Spinal cord (tissue), 10 donors: ENCODE data around the gene KDM3A. TPM values are rescaled to one million over a fixed set of nuclear protein-coding genes. Genes with fewer than 3 reads are reported as not detected.

ENCODE experiments used
- DNase-seq, 6 donors: peaks; one replicate each; pipeline versions ENCODE4 v3.0.0 to v3.0.0-alpha.2; 2013 to 2015; ENCODE audit warnings: low spot score in 6 of 6, low read depth in 4 of 6
- H3K27ac ChIP-seq: one replicate; pipeline ENCODE4 v1.5.1; 2013; ENCODE audit warnings: low read depth, low read length, control low read depth
- H3K27me3 ChIP-seq: one replicate; pipeline ENCODE4 v1.6.1; 2013; ENCODE audit warnings: low read length; ENCODE audit not compliant: control insufficient read depth, insufficient read depth
- H3K36me3 ChIP-seq: one replicate; pipeline ENCODE4 v1.6.1; 2013; ENCODE audit warnings: low read length; ENCODE audit not compliant: control insufficient read depth, insufficient read depth
- H3K4me1 ChIP-seq: one replicate; pipeline ENCODE4 v1.6.1; 2013; ENCODE audit warnings: low read length; ENCODE audit not compliant: control insufficient read depth, insufficient read depth
- H3K4me3 ChIP-seq: one replicate; pipeline ENCODE4 v1.5.1; 2013; ENCODE audit warnings: low read depth, low read length, control low read depth
- H3K9me3 ChIP-seq: one replicate; pipeline ENCODE4 v1.6.1; 2013; ENCODE audit warnings: low read length; ENCODE audit not compliant: control insufficient read depth, insufficient read depth
- WGBS: methylation state at CpG from one replicate; pipeline ENCODE4 v1.1.5; 2013; ENCODE audit warnings: missing lambda C conversion rate; ENCODE audit not compliant: insufficient coverage; 5-methylcytosine and 5-hydroxymethylcytosine counted together
- polyA plus RNA-seq, 2 donors: library from polyadenylated mRNA; unstranded; fragments of 120-200 nt; gene quantifications; one replicate each; pipeline ENCODE4 v1.2.1, GENCODE V29; 2013; ENCODE audit not compliant: insufficient read length in 2 of 2
- total RNA-seq, 2 donors: library from RNA; depleted of rRNA in 1 of 2; stranded (reverse); fragments of 120-200 nt in 1 of 2; fragments of >200 nt in 1 of 2; gene quantifications; one replicate each; pipeline versions ENCODE4 v1.2.3 to v1.2.4, GENCODE V29; 2013 to 2014
- donor health status: healthy.

The KDM3A gene
- total and polyA plus RNA-seq, 4 donors: 45.9 to 58.0 (median 52.9) TPM

DNA sequence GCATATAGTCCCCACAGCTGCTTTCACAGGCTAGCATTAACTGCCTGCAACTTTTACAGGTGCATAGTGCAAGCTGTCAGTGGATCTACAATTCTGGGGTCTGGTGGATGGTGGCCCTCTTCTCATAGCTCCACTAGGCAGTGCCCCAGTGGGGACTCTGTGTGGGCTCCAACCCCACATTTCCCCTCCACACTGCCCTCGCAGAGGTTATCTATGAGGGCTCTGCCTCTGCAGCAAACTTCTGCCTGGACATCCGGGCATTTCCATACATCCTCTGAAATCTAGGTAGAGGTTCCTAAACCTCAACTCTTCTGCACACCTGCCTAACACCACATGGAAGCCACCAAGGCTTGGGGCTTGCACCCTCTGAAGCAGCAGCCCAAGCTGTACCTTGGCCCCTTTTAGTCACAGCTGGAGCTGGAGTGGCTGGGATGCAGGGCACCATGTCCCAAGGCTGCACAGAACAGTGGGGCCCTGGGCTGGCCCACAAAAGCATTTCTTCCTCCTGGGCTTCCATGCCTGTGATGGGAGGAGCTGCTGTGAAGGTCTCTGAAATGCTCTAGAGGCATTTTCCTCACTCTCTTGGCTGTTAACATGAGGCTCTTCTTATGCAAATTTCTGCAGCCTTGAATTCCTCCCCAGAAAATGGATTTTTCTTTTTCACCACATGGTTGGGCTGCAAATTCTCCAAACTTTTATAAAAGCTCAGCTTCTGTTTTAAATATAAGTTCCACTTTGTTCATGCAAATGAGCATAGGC lies 59.3 kb downstream of the KDM3A start:
- Histone ChIP-seq H3K9me3 (peaks cover 6% of the 10 kb centered on the region), H3K27me3 (no peaks in the 10 kb centered on the region), H3K36me3 (peaks cover 21% of the 10 kb centered on the region), H3K4me1 (no peaks in the 10 kb centered on the region), H3K4me3 (no peak overlapping the region), H3K27ac (no peak overlapping the region)
- WGBS: 100% methylated on average over 2 of the region's 2 CpGs
- no peak for DNase-seq

DNA sequence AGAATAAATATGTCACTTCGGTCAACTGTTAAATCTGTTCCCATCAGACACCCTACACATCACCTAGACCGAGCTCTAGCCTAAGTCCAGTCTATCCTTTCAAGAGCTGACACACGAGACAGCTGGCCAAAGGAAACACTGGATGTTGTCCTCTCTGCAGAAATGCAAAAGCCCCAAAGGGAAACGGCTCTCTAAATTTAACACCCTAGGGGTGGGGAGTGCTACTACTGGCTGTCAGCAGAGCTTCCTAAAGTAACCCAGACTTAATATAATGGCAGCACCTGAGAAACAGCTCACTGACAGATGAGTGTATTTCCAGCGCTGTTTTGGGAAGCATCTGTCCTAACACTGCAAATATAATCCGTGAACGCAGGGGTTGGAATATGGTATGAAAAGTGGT lies 66.4 kb downstream of the KDM3A start:
- Histone ChIP-seq H3K4me3 (no peak overlapping the region), H3K4me1 (no peaks in the 10 kb centered on the region), H3K9me3 (no peaks in the 10 kb centered on the region), H3K36me3 (peaks cover 18% of the 10 kb centered on the region), H3K27me3 (no peaks in the 10 kb centered on the region), H3K27ac (no peak overlapping the region)
- 95% methylated on average over 2 of the region's 7 CpGs for WGBS
- DNase-seq: no peak

DNA sequence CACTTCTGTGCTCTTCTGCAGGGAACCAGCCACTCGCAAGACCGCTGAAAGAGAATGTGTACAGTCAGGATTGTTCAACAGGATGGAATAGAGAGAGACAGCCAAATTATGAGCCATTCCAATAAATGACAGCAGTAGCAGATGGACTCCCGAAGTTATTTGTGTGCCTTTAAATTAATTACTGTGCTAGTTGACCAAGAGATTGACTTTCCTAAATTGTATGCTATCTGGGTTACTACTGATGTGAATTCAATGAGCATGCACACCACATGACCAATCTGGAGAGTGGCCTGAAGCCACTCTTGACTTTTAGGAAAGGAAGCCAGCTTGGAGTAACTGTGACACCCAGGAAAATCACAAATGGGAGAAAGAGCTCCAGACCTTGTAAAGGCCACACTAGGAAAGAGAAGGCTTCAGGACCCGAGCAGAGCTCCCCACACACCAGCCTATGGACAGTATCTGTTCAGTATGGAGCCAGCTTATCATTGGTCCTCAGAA lies 69.3 kb downstream of the KDM3A start:
- Histone ChIP-seq H3K4me1 (no peaks in the 10 kb centered on the region), H3K9me3 (no peaks in the 10 kb centered on the region), H3K27ac (no peak overlapping the region), H3K27me3 (no peaks in the 10 kb centered on the region), H3K36me3 (peaks cover 18% of the 10 kb centered on the region), H3K4me3 (no peak overlapping the region)
- 100% methylated on average over 2 of the region's 4 CpGs for whole genome bisulfite sequencing
- no peak for DNase-seq

DNA sequence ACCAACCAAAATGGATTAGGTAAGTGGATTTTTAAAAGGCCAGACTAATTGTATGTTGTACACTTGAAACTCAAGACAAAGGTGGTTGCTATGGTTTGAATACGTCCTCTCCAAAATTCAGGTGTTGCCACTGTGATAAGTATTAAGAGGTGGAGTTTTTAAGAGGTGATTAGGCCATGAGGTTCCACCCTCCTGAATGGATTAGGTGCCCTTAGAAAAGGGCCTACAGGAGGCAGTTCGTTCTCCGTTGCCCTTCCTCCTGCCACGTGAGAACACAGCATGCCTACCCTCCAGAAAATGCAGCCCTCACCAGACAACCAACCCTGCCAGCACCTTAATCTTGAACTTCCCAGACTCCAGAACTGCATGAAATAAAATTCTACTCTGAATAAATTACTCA lies 70.9 kb downstream of the KDM3A start:
- Histone ChIP-seq H3K4me1 (no peaks in the 10 kb centered on the region), H3K4me3 (no peak overlapping the region), H3K36me3 (peaks cover 10% of the 10 kb centered on the region), H3K9me3 (no peaks in the 10 kb centered on the region), H3K27me3 (no peaks in the 10 kb centered on the region), H3K27ac (no peak overlapping the region)
- 96% methylated on average over 4 of the region's 4 CpGs for WGBS
- no peak for DNase-seq

DNA sequence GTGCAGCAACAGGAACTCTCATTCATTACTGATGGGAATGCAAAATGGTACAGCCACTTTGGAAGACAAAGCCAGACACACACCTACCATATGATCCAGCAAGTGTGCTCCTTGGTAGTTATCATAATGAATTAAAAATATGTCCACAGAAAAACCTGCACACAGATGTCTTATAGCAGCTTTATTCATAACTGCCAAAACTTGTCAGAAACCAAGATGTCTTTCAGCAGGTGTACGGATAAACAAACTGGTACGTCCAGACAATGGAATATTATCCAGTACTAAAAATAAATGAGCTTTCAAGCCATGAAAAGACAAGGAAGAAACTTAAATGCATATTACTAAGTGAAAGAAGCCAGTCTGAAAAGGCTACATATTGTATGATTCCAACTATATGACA lies 71.7 kb downstream of the KDM3A start:
- Histone ChIP-seq H3K27me3 (no peaks in the 10 kb centered on the region), H3K4me3 (no peak overlapping the region), H3K4me1 (no peaks in the 10 kb centered on the region), H3K9me3 (no peaks in the 10 kb centered on the region), H3K27ac (no peak overlapping the region), H3K36me3 (peaks cover 10% of the 10 kb centered on the region)
- no CpG with 5 or more reads among the region's 2 CpGs for WGBS
- peak in 1 of 6 donors; percentile 56 for DNase-seq

DNA sequence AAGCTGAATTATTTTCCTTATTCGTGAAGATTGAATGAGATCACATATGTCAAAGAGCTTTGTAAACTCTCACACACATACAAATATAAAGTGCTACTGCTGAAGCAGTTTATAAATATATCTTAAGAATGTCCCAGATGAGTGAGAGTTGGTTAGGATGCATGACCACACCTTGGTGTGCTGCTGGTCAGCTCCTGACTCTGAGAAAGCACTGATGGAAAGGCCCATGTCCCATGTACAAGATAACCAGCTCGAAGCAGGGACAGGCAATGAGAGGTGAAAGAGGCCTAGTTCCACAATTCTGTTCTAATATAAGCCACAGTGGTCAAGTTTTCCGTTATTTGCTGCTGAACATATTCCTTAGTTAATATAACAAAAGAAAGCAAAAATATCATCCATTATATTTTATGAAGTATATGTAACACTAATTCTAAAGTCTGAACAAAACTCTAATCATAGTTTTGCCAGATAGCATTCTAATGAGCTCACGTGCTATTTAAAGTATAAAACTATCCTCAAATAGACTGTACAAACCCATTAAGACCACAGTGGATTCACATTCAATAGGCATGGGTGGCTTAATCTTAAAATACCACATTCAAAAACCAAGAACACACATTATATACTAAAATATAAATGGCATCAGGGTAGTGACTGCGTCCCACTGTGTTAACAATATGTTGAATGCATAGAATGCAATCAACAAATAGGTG lies 72.9 kb downstream of the KDM3A start:
- no peak for DNase-seq
- Histone ChIP-seq H3K4me3 (no peak overlapping the region), H3K9me3 (no peaks in the 10 kb centered on the region), H3K27me3 (no peaks in the 10 kb centered on the region), H3K36me3 (peaks cover 4% of the 10 kb centered on the region), H3K27ac (no peak overlapping the region), H3K4me1 (no peaks in the 10 kb centered on the region)
- 100% methylated on average over 1 of the region's 5 CpGs for WGBS

DNA sequence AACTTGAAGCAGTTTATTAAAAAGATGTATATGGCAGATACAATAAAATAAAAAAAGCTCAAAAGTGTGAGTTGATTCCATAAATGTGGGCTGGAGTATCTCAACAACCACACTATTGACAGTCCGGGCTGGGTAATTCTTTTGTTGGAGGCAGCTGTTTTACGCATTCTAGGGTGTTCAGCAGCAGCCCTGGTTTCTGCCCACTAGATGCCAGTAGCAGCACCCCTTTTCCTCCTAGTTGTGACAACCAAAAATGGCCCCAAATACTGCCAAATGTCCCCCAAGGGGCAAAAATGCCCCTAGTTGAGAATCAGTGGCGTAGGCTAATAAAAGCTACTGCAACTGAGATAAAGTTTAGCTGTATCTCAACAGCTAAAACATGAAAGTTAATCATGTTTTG lies 77.3 kb downstream of the KDM3A start:
- Histone ChIP-seq H3K4me3 (no peak overlapping the region), H3K4me1 (no peaks in the 10 kb centered on the region), H3K36me3 (no peaks in the 10 kb centered on the region), H3K9me3 (no peaks in the 10 kb centered on the region), H3K27ac (no peak overlapping the region), H3K27me3 (no peaks in the 10 kb centered on the region)
- peak in 3 of 6 donors; percentile 2 to 58 (median 35) for DNase-seq
- WGBS: no CpG with 5 or more reads among the region's 3 CpGs

DNA sequence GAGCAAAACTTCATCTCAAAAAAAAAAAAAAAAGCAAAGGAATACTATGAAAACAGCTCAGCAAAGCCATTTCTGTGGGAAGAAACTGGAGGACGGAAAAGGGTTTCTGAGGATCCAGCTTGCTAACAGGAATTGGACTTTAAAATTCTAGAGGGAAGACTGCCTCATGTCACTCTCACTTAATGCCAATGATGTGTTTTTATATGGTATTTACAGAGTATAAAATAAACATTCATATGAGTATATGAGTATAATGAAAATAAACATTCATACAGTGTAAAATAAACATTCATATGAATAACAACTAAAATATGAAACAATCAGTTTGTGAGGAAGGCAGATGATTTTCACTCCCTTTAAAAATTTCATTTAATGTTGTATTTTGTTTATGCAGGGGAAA lies 78.2 kb downstream of the KDM3A start:
- Histone ChIP-seq H3K27ac (no peak overlapping the region), H3K27me3 (no peaks in the 10 kb centered on the region), H3K36me3 (no peaks in the 10 kb centered on the region), H3K4me1 (no peaks in the 10 kb centered on the region), H3K4me3 (no peak overlapping the region), H3K9me3 (no peaks in the 10 kb centered on the region)
- no CpG with 5 or more reads among the region's 1 CpG for WGBS
- DNase-seq: no peak

DNA sequence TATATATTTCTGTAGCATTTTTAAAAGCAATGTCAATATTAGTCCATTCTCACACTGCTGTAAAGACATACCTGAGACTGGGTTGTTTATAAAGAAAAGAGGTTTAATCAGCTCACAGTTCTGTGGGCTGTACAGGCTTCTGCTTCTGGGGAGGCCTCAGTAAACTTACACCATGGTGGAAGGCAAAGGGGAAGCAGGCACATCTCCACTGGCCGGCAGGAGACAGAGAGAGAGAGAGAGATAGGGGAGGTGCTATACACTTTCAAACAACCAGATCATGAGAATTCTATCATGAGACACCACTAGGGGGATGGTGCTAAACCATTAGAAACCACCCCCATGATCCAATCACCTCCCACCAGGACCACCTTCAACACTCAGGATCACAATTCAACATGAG lies 79.0 kb downstream of the KDM3A start:
- DNase-seq: no peak
- Histone ChIP-seq H3K4me1 (no peaks in the 10 kb centered on the region), H3K36me3 (no peaks in the 10 kb centered on the region), H3K27ac (no peak overlapping the region), H3K27me3 (no peaks in the 10 kb centered on the region), H3K4me3 (no peak overlapping the region), H3K9me3 (no peaks in the 10 kb centered on the region)
- no CpG with 5 or more reads among the region's 1 CpG for WGBS

DNA sequence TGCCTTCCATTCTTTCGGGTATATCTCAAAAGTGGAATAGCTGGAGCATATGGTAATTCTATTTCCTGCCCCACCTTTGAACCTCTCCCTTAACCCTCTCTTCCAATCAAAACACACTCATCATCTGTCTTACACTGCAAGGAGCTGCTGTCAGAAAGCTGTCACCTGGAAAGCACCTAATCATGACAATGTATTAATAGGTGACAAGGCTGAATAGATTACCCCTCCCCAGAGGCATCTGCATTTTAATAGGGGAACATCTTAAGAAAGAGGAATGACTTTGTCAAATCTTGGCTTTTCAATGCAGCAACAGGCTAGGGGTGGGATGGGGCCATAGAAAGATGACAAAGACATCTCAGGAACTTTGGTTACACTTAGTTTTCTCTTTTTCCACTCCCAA lies 80.8 kb downstream of the KDM3A start:
- no peaks in the 10 kb centered on the region for H3K4me1 ChIP-seq
- H3K9me3 ChIP-seq: no peaks in the 10 kb centered on the region
- no peak for DNase-seq
- no CpG with 5 or more reads among the region's 1 CpG for WGBS
- H3K27ac ChIP-seq: no peak overlapping the region
- no peaks in the 10 kb centered on the region for H3K36me3 ChIP-seq
- no peaks in the 10 kb centered on the region for H3K27me3 ChIP-seq
- H3K4me3 ChIP-seq: no peak overlapping the region
